Measurements from ENCODE around the gene AQP11. TPM values are rescaled to one million over a fixed set of nuclear protein-coding genes. Genes with fewer than 3 reads are reported as not detected.
A peak's percentile ranks its signal among the peaks of the same experiment; 100 is the strongest.
"Not testable (repeated sequence)": the region's sequence is repeated elsewhere in the genome, so short reads cannot be mapped to it uniquely, and the experiment has no call there.

The AQP11 gene
- total and polyA plus RNA-seq, 2 of the 4 experiments (the other 2 are of a cell fraction): 1.1 TPM

GRCh38 chr11:77575428-77575827 is 14.3 kb upstream of the AQP11 start:
- dilution Hi-C loops (cut with HindIII; ENCODE audit: low sequenced_read_pairs, unreplicated experiment); H2BK15ac ChIP-seq (ENCODE audit: low read depth, low read length); H3K9me1 ChIP-seq (ENCODE audit: insufficient read depth, low read length); H2AFZ ChIP-seq (replicated peaks; ENCODE audit: low read length, poor library complexity); H3K9me3 ChIP-seq (ENCODE audit: control insufficient read depth, insufficient read depth, low read length); H3K27ac ChIP-seq (ENCODE audit: insufficient read depth, low read length); H3K4me3 ChIP-seq (ENCODE audit: insufficient read depth, low read depth, low read length); H4K91ac ChIP-seq (ENCODE audit: insufficient read depth, low read depth, low read length); H4K20me1 ChIP-seq (ENCODE audit: insufficient read depth, low read length); in situ Hi-C loops (cut with MboI; ENCODE audit: low sequenced_read_pairs); H2AK5ac ChIP-seq (ENCODE audit: low read depth, low read length); H3K18ac ChIP-seq (ENCODE audit: low read depth, low read length); H2BK20ac ChIP-seq (ENCODE audit: low read depth, low read length); H3K23ac ChIP-seq (ENCODE audit: low read depth, low read length); H4K8ac ChIP-seq (ENCODE audit: low read depth in 2 of 2, low read length in 2 of 2); H3K4ac ChIP-seq (ENCODE audit: low read depth, low read length); H3K4me1 ChIP-seq (ENCODE audit: control insufficient read depth, insufficient read depth, low read length); H3K79me1 ChIP-seq (ENCODE audit: low read depth in 1 of 2, low read length in 2 of 2); CTCF ChIA-PET; H3K56ac ChIP-seq (ENCODE audit: extremely low read depth, insufficient read depth, low read length); H3K9ac ChIP-seq (ENCODE audit: low read depth, low read length); H3K4me2 ChIP-seq (ENCODE audit: low read depth, low read length); H3K14ac ChIP-seq (replicated peaks; ENCODE audit: low read depth, low read length); H3K36me3 ChIP-seq (ENCODE audit: control insufficient read depth, insufficient read depth, low read length); BruUV-seq (replicated peaks); H3K27me3 ChIP-seq (ENCODE audit: control insufficient read depth, insufficient read depth, low read length); intact Hi-C loops (cut with micrococcal nuclease); DNase-seq; H2AK9ac ChIP-seq (replicated peaks; ENCODE audit: low read depth, low read length, poor library complexity); H2BK5ac ChIP-seq (ENCODE audit: low read depth, low read length, poor library complexity, severe bottlenecking); H4K5ac ChIP-seq (ENCODE audit: low read depth, low read length); POLR2A ChIA-PET (ENCODE audit: unreplicated experiment); H2BK120ac ChIP-seq (ENCODE audit: low read depth, low read length): not testable (repeated sequence)
- no CpG with 5 or more reads among the region's 1 CpG for WGBS, 2 experiments (ENCODE audit: extremely low coverage in 2 of 2, insufficient read length in 1 of 2)
- ATAC-seq (ENCODE audit: low read depth): peak; percentile 14; the same call in 1 of the 2 replicates
